PC-3 (cell line): ENCODE measurements around the gene CALCB. TPM values are rescaled to one million over a fixed set of nuclear protein-coding genes. Genes with fewer than 3 reads are reported as not detected.
"Not testable (repeated sequence)": the region's sequence is repeated elsewhere in the genome, so short reads cannot be mapped to it uniquely, and the experiment has no call there.

ENCODE experiments used
- ATAC-seq: fragments of 200-7000 bp; cut with Tn5 transposase; 2 replicates; pipeline ENCODE4 v1.9.1; 2020; ENCODE audit warnings: mild to moderate bottlenecking, moderate library complexity
- BruUV-seq: library from RNA; stranded (reverse); fragments of 400-500 nt; replicated peaks from 2 replicates; lab custom pipeline; 2021; lab: Mats Ljungman, UMichigan
- CTCF ChIA-PET: fragments of 300-600 bp; sonication (Branson Sonifier 250); formaldehyde crosslinking; loops from one replicate; lab custom pipeline; 2022; ENCODE audit warnings: antibody characterized with exemption; lab: Charles Lee
- POLR2A ChIA-PET: fragments of 300-600 bp; sonication (Branson Sonifier 250); formaldehyde crosslinking; loops from one replicate; lab custom pipeline; 2022; ENCODE audit warnings: antibody characterized with exemption; ENCODE audit not compliant: unreplicated experiment; lab: Charles Lee
- DNase-seq: peaks from one replicate; pipeline ENCODE4 v3.0.0-alpha.2; 2015
- H2AFZ ChIP-seq: fragments of 300-600 bp; sonication (generic); 2 replicates; pipeline ENCODE4 v1.6.0; 2016; ENCODE audit warnings: antibody characterized with exemption, low read length
- H3F3A ChIP-seq: fragments of 300-600 bp; sonication (generic); one replicate; pipeline ENCODE4 v1.6.0; 2017; ENCODE audit warnings: antibody characterized with exemption, low read length, control low read depth, mild to moderate bottlenecking; ENCODE audit not compliant: unreplicated experiment
- H3K27ac ChIP-seq: fragments of 300-600 bp; sonication (generic); 2 replicates; pipeline ENCODE4 v1.5.1; 2016; ENCODE audit warnings: mild to moderate bottlenecking, low read length
- H3K27me3 ChIP-seq: fragments of 300-600 bp; sonication (generic); 2 replicates; pipeline ENCODE4 v1.6.1; 2016; ENCODE audit warnings: low read length, mixed read lengths
- H3K36me3 ChIP-seq: fragments of 300-600 bp; sonication (generic); 2 replicates; pipeline ENCODE4 v1.6.1; 2016; ENCODE audit warnings: low read depth, mixed run types, low read length, mixed read lengths
- H3K4me1 ChIP-seq: fragments of 300-600 bp; sonication (generic); 2 replicates; pipeline ENCODE4 v1.5.1; 2016; ENCODE audit warnings: low read length; ENCODE audit not compliant: insufficient read depth
- H3K4me2 ChIP-seq: fragments of 300-600 bp; sonication (generic); 2 replicates; pipeline ENCODE4 v1.6.0; 2016; ENCODE audit warnings: low read length
- H3K4me3 ChIP-seq: fragments of 300-600 bp; sonication (generic); 2 replicates; pipeline ENCODE4 v1.5.1; 2016; ENCODE audit warnings: mild to moderate bottlenecking, low read length, mixed read lengths
- H3K79me2 ChIP-seq: fragments of 300-600 bp; sonication (generic); 2 replicates; pipeline ENCODE4 v1.6.1; 2017; ENCODE audit warnings: low read length, mixed read lengths
- H3K9ac ChIP-seq: fragments of 300-600 bp; sonication (generic); 2 replicates; pipeline ENCODE4 v1.6.0; 2016; ENCODE audit warnings: mild to moderate bottlenecking, low read length
- H3K9me2 ChIP-seq: fragments of 300-600 bp; sonication (generic); replicated peaks from 2 replicates; pipeline ENCODE4 v1.6.1; 2016; ENCODE audit warnings: mixed run types, low read length, mixed read lengths
- H3K9me3 ChIP-seq: fragments of 300-600 bp; sonication (generic); 2 replicates; pipeline ENCODE4 v1.6.1; 2016; ENCODE audit warnings: low read length, mixed read lengths
- H4K20me1 ChIP-seq: fragments of 300-600 bp; sonication (generic); 2 replicates; pipeline ENCODE4 v1.6.1; 2016; ENCODE audit warnings: low read length, mixed read lengths
- EZH2 ChIP-seq: fragments of 300-600 bp; sonication (generic); IDR thresholded peaks from one replicate; pipeline ENCODE4 v1.6.1; 2017; ENCODE audit warnings: antibody characterized with exemption, mild to moderate bottlenecking, low read length; ENCODE audit not compliant: unreplicated experiment
- EZH2phosphoT487 ChIP-seq: fragments of 300-600 bp; sonication (generic); IDR thresholded peaks from 2 replicates; pipeline ENCODE4 v1.6.1; 2018; ENCODE audit warnings: mild to moderate bottlenecking, antibody characterized with exemption, low read length, borderline replicate concordance
- intact Hi-C: fragments of 100-400 bp; cut with micrococcal nuclease; formaldehyde crosslinking; loops from 2 replicates; pipeline ENCODE4 v1.9.0; 2023
- total RNA-seq: library from RNA; depleted of rRNA; stranded (reverse); fragments of >200 nt; gene quantifications from 2 replicates; pipeline ENCODE4 v1.2.3, GENCODE V29; 2014
- TF ChIP-seq, protein P1 (sequence below): fragments of 300-600 bp; sonication (generic); conservative IDR thresholded peaks from 2 replicates; pipeline ENCODE4 v1.5.1; 2017; ENCODE audit warnings: antibody characterized with exemption, low read depth, mild to moderate bottlenecking, low read length

Gene CALCB
- total RNA-seq, 1 experiment from 2014 or later, result not detected

DNA sequence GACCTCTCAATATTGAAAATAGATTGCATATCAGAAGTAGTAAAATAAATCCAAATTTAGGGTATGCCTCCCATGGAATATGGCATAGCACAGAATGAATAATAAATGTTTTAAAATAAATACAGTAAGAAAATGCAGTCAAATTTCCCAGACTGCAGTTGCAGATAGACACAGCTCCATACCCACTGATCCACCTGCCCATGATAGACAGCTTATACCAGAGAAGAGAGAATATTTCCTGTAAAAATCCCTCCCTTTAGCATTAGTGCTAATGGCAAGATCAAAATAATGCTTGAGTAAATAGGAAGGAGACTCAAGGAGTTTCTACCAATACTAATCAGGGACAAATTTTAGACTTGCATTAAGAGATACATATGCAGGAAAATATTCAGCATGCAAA lies 45.0 kb upstream of the CALCB start:
- CTCF ChIA-PET, result no interaction called here

DNA sequence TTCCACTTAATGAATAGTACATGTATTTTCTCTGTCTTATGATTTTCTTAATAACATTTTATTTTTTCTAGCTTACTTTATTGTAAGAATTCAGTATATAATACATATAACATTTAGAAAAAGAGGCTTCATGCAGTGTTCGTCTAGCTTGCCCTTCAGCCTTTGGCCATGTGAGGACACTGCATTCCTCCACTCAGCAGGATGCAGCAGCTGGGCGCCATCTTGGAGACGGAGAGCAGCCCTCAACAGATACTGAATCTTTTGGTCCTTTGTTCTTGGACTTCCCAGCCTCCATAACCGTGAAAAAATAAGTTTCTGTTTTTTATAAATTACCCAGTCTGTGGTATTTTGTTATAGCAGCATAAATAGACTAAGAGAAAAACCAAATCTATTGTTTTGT lies 41.4 kb upstream of the CALCB start:
- DNase-seq, H4K20me1 ChIP-seq, H3K27ac ChIP-seq, POLR2A ChIA-PET, H3K27me3 ChIP-seq, H2AFZ ChIP-seq, intact Hi-C loops, H3K36me3 ChIP-seq, ATAC-seq, BruUV-seq, H3K9ac ChIP-seq, H3K4me3 ChIP-seq, CTCF ChIA-PET, H3F3A ChIP-seq, H3K79me2 ChIP-seq, H3K4me2 ChIP-seq, H3K9me3 ChIP-seq, H3K4me1 ChIP-seq, H3K9me2 ChIP-seq: not testable (repeated sequence)

More for the DNA sequence above, 45.0 kb upstream of the CALCB start:
- Histone ChIP-seq H4K20me1 (no peaks in the 10 kb centered on the region), H3K27ac (no peak overlapping the region), H3K4me1 (no peaks in the 10 kb centered on the region), H3K9me2 (no peaks in the 10 kb centered on the region), H3F3A (no peaks in the 10 kb centered on the region), H3K4me2 (no peak overlapping the region), H3K9ac (no peak overlapping the region), H3K36me3 (no peaks in the 10 kb centered on the region), H3K9me3 (no peaks in the 10 kb centered on the region), H3K79me2 (no peaks in the 10 kb centered on the region), H3K4me3 (no peak overlapping the region), H3K27me3 (no peaks in the 10 kb centered on the region), H2AFZ (no peak overlapping the region)
- POLR2A ChIA-PET, result no interaction called here
- no TSS peak for BruUV-seq
- DNase-seq, result no peak
- intact Hi-C loops, result no loop called here
- ATAC-seq, result no peak
- TF ChIP-seq, protein P1, sequence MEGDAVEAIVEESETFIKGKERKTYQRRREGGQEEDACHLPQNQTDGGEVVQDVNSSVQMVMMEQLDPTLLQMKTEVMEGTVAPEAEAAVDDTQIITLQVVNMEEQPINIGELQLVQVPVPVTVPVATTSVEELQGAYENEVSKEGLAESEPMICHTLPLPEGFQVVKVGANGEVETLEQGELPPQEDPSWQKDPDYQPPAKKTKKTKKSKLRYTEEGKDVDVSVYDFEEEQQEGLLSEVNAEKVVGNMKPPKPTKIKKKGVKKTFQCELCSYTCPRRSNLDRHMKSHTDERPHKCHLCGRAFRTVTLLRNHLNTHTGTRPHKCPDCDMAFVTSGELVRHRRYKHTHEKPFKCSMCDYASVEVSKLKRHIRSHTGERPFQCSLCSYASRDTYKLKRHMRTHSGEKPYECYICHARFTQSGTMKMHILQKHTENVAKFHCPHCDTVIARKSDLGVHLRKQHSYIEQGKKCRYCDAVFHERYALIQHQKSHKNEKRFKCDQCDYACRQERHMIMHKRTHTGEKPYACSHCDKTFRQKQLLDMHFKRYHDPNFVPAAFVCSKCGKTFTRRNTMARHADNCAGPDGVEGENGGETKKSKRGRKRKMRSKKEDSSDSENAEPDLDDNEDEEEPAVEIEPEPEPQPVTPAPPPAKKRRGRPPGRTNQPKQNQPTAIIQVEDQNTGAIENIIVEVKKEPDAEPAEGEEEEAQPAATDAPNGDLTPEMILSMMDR, result no peak
- no peak for TF ChIP-seq EZH2phosphoT487
- no peak for TF ChIP-seq EZH2

DNA sequence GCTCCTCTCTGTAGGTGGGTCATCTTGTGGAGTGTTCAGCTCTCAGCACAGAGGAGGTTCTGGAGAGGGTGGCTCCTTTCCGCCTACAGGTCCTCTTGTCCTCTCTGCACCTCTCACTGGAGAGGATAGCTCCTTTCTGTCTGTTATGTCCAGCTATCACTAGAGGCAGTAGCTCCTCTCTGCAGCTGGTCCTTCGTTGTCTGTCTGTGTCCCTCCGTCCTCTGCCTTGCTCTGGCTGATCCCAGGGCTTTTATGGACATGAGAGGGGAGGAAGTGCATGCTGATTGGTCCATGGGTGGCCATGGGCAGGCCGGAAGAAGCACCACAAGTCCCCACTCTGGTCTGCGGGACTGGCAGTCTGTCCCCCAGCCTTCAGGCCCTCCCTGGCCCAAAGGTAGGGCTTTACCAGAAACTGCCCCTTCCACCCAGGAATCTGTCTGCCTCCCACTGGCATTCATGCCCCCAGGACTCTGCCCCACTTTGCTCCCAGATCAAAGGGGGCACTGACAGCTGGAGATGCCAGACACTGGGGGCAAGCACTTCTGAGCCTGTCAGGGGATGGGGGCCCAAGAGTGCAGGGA lies 38.6 kb upstream of the CALCB start:
- POLR2A ChIA-PET, result no interaction called here
- Histone ChIP-seq H3K9me2 (no peaks in the 10 kb centered on the region), H4K20me1 (no peaks in the 10 kb centered on the region), H3K27ac (no peak overlapping the region), H3K9me3 (no peaks in the 10 kb centered on the region), H3K4me1 (no peaks in the 10 kb centered on the region), H3K9ac (no peak overlapping the region), H3K79me2 (no peaks in the 10 kb centered on the region), H2AFZ (no peak overlapping the region), H3K36me3 (no peaks in the 10 kb centered on the region), H3F3A (no peaks in the 10 kb centered on the region), H3K4me3 (no peak overlapping the region), H3K4me2 (no peak overlapping the region), H3K27me3 (no peaks in the 10 kb centered on the region)
- CTCF ChIA-PET, result no interaction called here
- DNase-seq (no peak), ATAC-seq (no peak)
- BruUV-seq, result no TSS peak
- TF ChIP-seq EZH2phosphoT487 (no peak), EZH2 (no peak)
- TF ChIP-seq, protein P1, result no peak
- intact Hi-C loops, result no loop called here
